22Rv1 (cell line): Measurements from ENCODE around the gene TTC38.

ENCODE experiments used
- ZFX ChIP-seq: fragments of 450-650 bp; IDR thresholded peaks from 2 replicates; pipeline ENCODE4 v1.6.1; 2017; ENCODE audit warnings: antibody characterized with exemption, borderline replicate concordance
- TF ChIP-seq, protein P1 (sequence below): fragments of 450-650 bp; IDR thresholded peaks from 2 replicates; pipeline ENCODE4 v1.5.1; 2017; ENCODE audit warnings: mild to moderate bottlenecking

GRCh38 chr22:46286941-46287872, 19.4 kb downstream of the TTC38 start:
- TF ChIP-seq, protein P1, sequence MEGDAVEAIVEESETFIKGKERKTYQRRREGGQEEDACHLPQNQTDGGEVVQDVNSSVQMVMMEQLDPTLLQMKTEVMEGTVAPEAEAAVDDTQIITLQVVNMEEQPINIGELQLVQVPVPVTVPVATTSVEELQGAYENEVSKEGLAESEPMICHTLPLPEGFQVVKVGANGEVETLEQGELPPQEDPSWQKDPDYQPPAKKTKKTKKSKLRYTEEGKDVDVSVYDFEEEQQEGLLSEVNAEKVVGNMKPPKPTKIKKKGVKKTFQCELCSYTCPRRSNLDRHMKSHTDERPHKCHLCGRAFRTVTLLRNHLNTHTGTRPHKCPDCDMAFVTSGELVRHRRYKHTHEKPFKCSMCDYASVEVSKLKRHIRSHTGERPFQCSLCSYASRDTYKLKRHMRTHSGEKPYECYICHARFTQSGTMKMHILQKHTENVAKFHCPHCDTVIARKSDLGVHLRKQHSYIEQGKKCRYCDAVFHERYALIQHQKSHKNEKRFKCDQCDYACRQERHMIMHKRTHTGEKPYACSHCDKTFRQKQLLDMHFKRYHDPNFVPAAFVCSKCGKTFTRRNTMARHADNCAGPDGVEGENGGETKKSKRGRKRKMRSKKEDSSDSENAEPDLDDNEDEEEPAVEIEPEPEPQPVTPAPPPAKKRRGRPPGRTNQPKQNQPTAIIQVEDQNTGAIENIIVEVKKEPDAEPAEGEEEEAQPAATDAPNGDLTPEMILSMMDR: no peak
- no peak for TF ChIP-seq ZFX
